Stimulated activated CD8-positive, alpha-beta memory T cell treated with anti-CD3 and anti-CD28 coated beads, Interleukin-12 subunit alpha, Interleukin-12 subunit beta, amount 100 ng/mL, for 1 hour (primary cell): ENCODE measurements around the gene PPDPF.

Experiments used
- DNase-seq: peaks from one replicate; pipeline ENCODE4 v3.0.0-alpha.2; 2020; ENCODE audit warnings: low read depth

Gene PPDPF

GRCh38 chr20:63522091-63522868, 1.7 kb downstream of the PPDPF start:
- DNase-seq = no peak

GRCh38 chr20:63522981-63523611, 2.5 kb downstream of the PPDPF start:
- no peak for DNase-seq

- no peak for DNase-seq
These were observed 4.6 kb downstream of the PPDPF start for GRCh38 chr20:63525185-63525584.

GRCh38 chr20:63525971-63526370, 5.4 kb downstream of the PPDPF start:
- no peak for DNase-seq

GRCh38 chr20:63527184-63527583, 6.6 kb downstream of the PPDPF start:
- no peak for DNase-seq

- no peak for DNase-seq
These were observed 8.8 kb downstream of the PPDPF start for GRCh38 chr20:63529180-63529860.

GRCh38 chr20:63529861-63530787, 9.6 kb downstream of the PPDPF start:
- DNase-seq = no peak

GRCh38 chr20:63530788-63531160, 10.2 kb downstream of the PPDPF start:
- DNase-seq = no peak

GRCh38 chr20:63531686-63532448, 11.3 kb downstream of the PPDPF start:
- no peak for DNase-seq

GRCh38 chr20:63532449-63532971, 11.9 kb downstream of the PPDPF start:
- DNase-seq = no peak

- DNase-seq = no peak
These were observed 12.8 kb downstream of the PPDPF start for GRCh38 chr20:63533388-63533787.

- no peak for DNase-seq
These were observed 13.4 kb downstream of the PPDPF start for GRCh38 chr20:63533871-63534393.

- DNase-seq = no peak
These were observed 13.9 kb downstream of the PPDPF start for GRCh38 chr20:63534427-63534830.

- DNase-seq = no peak
These were observed 14.5 kb downstream of the PPDPF start for GRCh38 chr20:63534831-63535651.

GRCh38 chr20:63536241-63536977, 15.8 kb downstream of the PPDPF start:
- no peak for DNase-seq

- no peak for DNase-seq
These were observed 16.5 kb downstream of the PPDPF start, which contains the start of gene PTK6 for GRCh38 chr20:63536997-63537524. Gene PTK6 (minus strand): TSS chr20:63537376. CDS start chr20:63537314, 62 bp downstream.

- peak; percentile 82 for DNase-seq
These were observed 17.1 kb downstream of the PPDPF start for GRCh38 chr20:63537525-63538203.
